H1 (cell line): ENCODE measurements around the gene RAD54L. TPM values are rescaled to one million over a fixed set of nuclear protein-coding genes. Genes with fewer than 3 reads are reported as not detected.
A peak's percentile ranks its signal among the peaks of the same experiment; 100 is the strongest.

Source experiments
- CBX5 ChIP-seq: fragments of 300-800, 300-1000 bp; sonication (generic); IDR thresholded peaks from 2 replicates; pipeline ENCODE4 v1.7.1; 2016; ENCODE audit warnings: antibody characterized with exemption, low read length, low read depth
- CHD7 ChIP-seq: fragments of 300-600 bp; sonication (generic); IDR thresholded peaks from 2 replicates; pipeline ENCODE4 v1.7.1; 2012; ENCODE audit warnings: low read length, moderate library complexity, mild to moderate bottlenecking, inconsistent platforms; ENCODE audit not compliant: insufficient replicate concordance
- CTCF ChIP-seq, 3 experiments: IDR thresholded peaks; 1 replicate in 2 of 3; 2 replicates in 1 of 3; pipeline versions ENCODE4 v1.5.1 to v1.6.1; 2011; ENCODE audit warnings: low read length in 3 of 3, mild to moderate bottlenecking in 3 of 3, inconsistent platforms in 2 of 3, low read depth in 1 of 3, moderate library complexity in 1 of 3; ENCODE audit not compliant: insufficient read depth in 1 of 3; ENCODE audit errors: control extremely low read depth in 1 of 3
- HDAC6 ChIP-seq: IDR thresholded peaks from one replicate; pipeline ENCODE4 v1.7.1; 2012; ENCODE audit warnings: low read depth, mild to moderate bottlenecking, inconsistent platforms, low read length, moderate library complexity
- POU5F1 ChIP-seq: IDR thresholded peaks from 2 replicates; pipeline ENCODE4 v1.6.1; 2011; ENCODE audit warnings: low read depth, mild to moderate bottlenecking, low read length, moderate library complexity
- RXRA ChIP-seq: IDR thresholded peaks from 2 replicates; pipeline ENCODE4 v1.6.1; 2011; ENCODE audit warnings: low read depth, mild to moderate bottlenecking, low read length, moderate library complexity; ENCODE audit not compliant: insufficient read depth
- SIRT6 ChIP-seq: IDR thresholded peaks from one replicate; pipeline ENCODE4 v1.7.1; 2012; ENCODE audit warnings: low read length, inconsistent platforms
- SRF ChIP-seq: IDR thresholded peaks from 2 replicates; pipeline ENCODE4 v1.6.1; 2011; ENCODE audit warnings: mild to moderate bottlenecking, low read depth, low read length, moderate library complexity
- polyA plus RNA-seq, 7 experiments: library from polyadenylated mRNA; depleted of rRNA in 3 of 7; stranded (reverse) in 5 of 7; unstranded in 2 of 7; fragments of >200 nt in 5 of 7; fragments of 200-250 nt in 2 of 7; gene quantifications; 1 replicate in 5 of 7; 2 replicates in 1 of 7; 4 replicates in 1 of 7; pipeline versions ENCODE4 v1.2.1 to v1.2.3, GENCODE V29; 2011 to 2013; ENCODE audit warnings: missing spikeins in 2 of 7, mixed read lengths in 2 of 7
- total RNA-seq: library from RNA; stranded (reverse); fragmentation: NEBNext Ultra II Directional; extraction: Animal tissue kit (Norgen Biotek cat#: 25700); gene quantifications from 2 replicates; pipeline ENCODE4 v1.2.1, GENCODE V29; 2021

The RAD54L gene
- total and polyA plus RNA-seq, 2 of the 8 experiments (the other 6 are each of a cell fraction or from before 2014, with no cell fraction given) = 43.5 to 50.3 TPM

- TF ChIP-seq CHD7 (no peak), POU5F1 (no peak), SRF (peak; percentile 92), SIRT6 (no peak), CTCF (IDR thresholded peaks at IDR 0.05; ENCODE audit: control extremely low read depth in 1 of 3, insufficient read depth in 1 of 3, low read depth in 1 of 3, low read length in 3 of 3) (no peak), RXRA (no peak), CBX5 (no peak), HDAC6 (no peak)
Observed at GRCh38 chr1:46247436-46248121, at the start of gene RAD54L (continued).
